SK-N-MC (cell line): ENCODE measurements around the gene DHRS7C.

Source experiments
- DNase-seq: peaks from one replicate; pipeline ENCODE4 v3.0.0-alpha.2; 2011; ENCODE audit warnings: low read depth, low spot score
- H3K27ac ChIP-seq: fragments of 200-600 bp; sonication (generic); 2 replicates; pipeline ENCODE4 v1.5.1; 2016; ENCODE audit warnings: mixed run types
- H3K36me3 ChIP-seq: fragments of 200-600 bp; sonication (generic); 2 replicates; pipeline ENCODE4 v1.6.1; 2017; ENCODE audit warnings: antibody characterized with exemption, low read length, mixed read lengths; ENCODE audit not compliant: insufficient read depth
- H3K4me3 ChIP-seq: fragments of 200-600 bp; sonication (generic); 2 replicates; pipeline ENCODE4 v1.5.1; 2016
- H3K9ac ChIP-seq: fragments of 200-600 bp; sonication (generic); 2 replicates; pipeline ENCODE4 v1.8.0; 2017; ENCODE audit warnings: mixed run types, mixed read lengths; ENCODE audit not compliant: insufficient read length
- H3K9me3 ChIP-seq: fragments of 200-600 bp; sonication (generic); 2 replicates; pipeline ENCODE4 v1.6.1; 2017; ENCODE audit warnings: low read depth, mild to moderate bottlenecking, antibody characterized with exemption, low read length, moderate library complexity, mixed read lengths
- EZH2 ChIP-seq: fragments of 200-600 bp; sonication (generic); IDR thresholded peaks from one replicate; pipeline ENCODE4 v1.6.1; 2017; ENCODE audit warnings: antibody characterized with exemption
- FOXP2 ChIP-seq: optimal IDR thresholded peaks from 2 replicates; pipeline ENCODE3; 2011; ENCODE audit warnings: mild to moderate bottlenecking, moderate library complexity; ENCODE audit not compliant: insufficient read depth; ENCODE audit errors: extremely low read length, control extremely low read depth
- POLR2AphosphoS5 ChIP-seq: IDR thresholded peaks from 2 replicates; pipeline ENCODE4 v1.6.1; 2012; ENCODE audit warnings: mild to moderate bottlenecking, low read depth, low read length, borderline replicate concordance

The DHRS7C gene, protein sequence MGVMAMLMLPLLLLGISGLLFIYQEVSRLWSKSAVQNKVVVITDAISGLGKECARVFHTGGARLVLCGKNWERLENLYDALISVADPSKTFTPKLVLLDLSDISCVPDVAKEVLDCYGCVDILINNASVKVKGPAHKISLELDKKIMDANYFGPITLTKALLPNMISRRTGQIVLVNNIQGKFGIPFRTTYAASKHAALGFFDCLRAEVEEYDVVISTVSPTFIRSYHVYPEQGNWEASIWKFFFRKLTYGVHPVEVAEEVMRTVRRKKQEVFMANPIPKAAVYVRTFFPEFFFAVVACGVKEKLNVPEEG

DNA sequence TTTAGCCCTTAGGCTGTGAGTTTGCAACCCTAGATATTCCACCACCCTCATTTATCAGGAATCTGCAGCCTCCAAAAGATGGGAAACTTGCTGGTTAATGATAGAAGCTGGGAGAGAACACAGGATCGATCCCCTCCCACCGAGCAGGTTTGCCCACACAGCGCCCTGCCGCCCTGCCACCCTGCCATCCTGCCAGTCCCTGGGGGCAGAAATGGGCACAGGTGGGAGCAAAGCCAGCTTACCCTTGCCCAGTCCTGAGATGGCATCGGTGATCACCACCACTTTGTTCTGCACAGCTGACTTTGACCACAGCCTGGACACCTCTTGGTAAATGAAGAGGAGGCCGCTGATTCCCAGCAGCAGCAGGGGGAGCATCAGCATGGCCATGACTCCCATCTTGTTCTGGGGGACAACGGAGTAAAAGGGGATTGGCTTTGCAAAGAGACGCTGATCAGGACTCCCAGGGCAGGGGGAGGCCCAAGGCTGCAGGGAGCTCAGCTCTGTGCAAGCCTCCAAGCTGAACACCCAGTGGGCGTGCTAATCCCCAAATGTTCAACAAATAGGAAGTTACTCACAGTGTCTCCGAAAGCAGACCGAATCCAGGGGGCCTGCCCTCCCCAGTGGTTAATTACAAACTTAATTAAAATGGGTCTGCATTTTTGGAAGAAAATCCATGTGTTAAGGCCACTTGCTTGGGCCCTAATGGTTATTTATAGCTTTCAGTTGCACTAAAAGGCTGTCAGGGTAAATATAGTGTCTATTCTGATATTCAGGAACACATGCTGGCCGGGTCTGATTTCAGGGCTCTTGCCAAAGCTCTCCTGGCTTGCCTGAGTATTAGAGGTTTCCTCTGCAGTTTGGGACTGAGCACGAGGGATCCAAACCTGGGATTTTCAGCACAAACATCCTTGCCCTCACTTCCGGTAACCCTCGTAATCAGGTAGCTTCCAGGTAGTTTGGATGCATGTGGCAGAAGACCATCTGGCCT is at the start of gene DHRS7C:
TSS of gene DHRS7C (minus strand) at position 704 of the 988 bp plus-strand sequence. CDS start at position 396, 308 bp downstream.
- DNase-seq: no peak
- Histone ChIP-seq H3K9me3 (no peaks in the 10 kb centered on the region), H3K4me3 (no peak within 1 kb of the TSS), H3K36me3 (no peaks in the 10 kb centered on the region), H3K27ac (no peak within 1 kb of the TSS), H3K9ac (no peak within 1 kb of the TSS)
- TF ChIP-seq FOXP2: no peak
- TF ChIP-seq POLR2AphosphoS5: no peak

- TF ChIP-seq FOXP2 (no peak), POLR2AphosphoS5 (no peak), EZH2 (no peak)
- no peak for DNase-seq
- H3K27ac ChIP-seq: no peak overlapping the region
- no peaks in the 10 kb centered on the region for H3K9me3 ChIP-seq
- no peak overlapping the region for H3K9ac ChIP-seq
- no peak overlapping the region for H3K4me3 ChIP-seq
- no peaks in the 10 kb centered on the region for H3K36me3 ChIP-seq
Observed at GRCh38 chr17:9839433-9839832, 48.0 kb upstream of the DHRS7C start.

GRCh38 chr17:9837551-9838471 is 46.4 kb upstream of the DHRS7C start:
- Histone ChIP-seq H3K36me3 (no peaks in the 10 kb centered on the region), H3K4me3 (no peak overlapping the region), H3K9ac (no peak overlapping the region), H3K27ac (no peak overlapping the region), H3K9me3 (no peaks in the 10 kb centered on the region)
- no peak for TF ChIP-seq EZH2
- TF ChIP-seq FOXP2: no peak
- no peak for TF ChIP-seq POLR2AphosphoS5
- no peak for DNase-seq

GRCh38 chr17:9833922-9834321 is 42.5 kb upstream of the DHRS7C start:
- Histone ChIP-seq H3K36me3 (no peaks in the 10 kb centered on the region), H3K9me3 (no peaks in the 10 kb centered on the region), H3K4me3 (no peak overlapping the region), H3K9ac (no peak overlapping the region), H3K27ac (no peak overlapping the region)
- DNase-seq: no peak
- TF ChIP-seq FOXP2: no peak
- TF ChIP-seq EZH2: no peak

GRCh38 chr17:9830711-9831110 is 39.3 kb upstream of the DHRS7C start:
- H3K9ac ChIP-seq: no peak overlapping the region
- H3K9me3 ChIP-seq: no peaks in the 10 kb centered on the region
- DNase-seq: no peak
- H3K4me3 ChIP-seq: no peak overlapping the region
- no peaks in the 10 kb centered on the region for H3K36me3 ChIP-seq
- no peak overlapping the region for H3K27ac ChIP-seq
- TF ChIP-seq FOXP2: no peak
- no peak for TF ChIP-seq EZH2
- TF ChIP-seq POLR2AphosphoS5: no peak

DNA sequence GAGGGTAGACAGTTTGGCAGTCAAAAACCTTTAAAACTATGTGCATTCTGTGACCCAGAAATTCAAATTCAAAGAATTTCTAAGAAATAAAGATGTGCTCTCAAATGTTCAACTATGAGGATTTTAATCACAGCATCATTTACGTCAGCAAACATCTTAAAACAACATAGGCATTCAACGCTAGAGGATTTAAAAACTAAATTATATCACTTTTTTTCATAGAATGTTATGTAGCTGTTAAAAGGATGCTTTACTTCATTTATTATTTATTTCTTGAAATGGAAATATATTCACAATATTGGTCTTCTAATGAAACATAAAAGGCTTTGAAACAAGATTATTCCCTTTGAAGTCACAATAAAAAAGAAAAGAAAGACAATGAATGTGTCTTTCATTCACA is 38.0 kb upstream of the DHRS7C start:
- Histone ChIP-seq H3K9me3 (no peaks in the 10 kb centered on the region), H3K27ac (no peak overlapping the region), H3K36me3 (no peaks in the 10 kb centered on the region), H3K4me3 (no peak overlapping the region), H3K9ac (no peak overlapping the region)
- TF ChIP-seq EZH2 (no peak), FOXP2 (no peak), POLR2AphosphoS5 (no peak)
- no peak for DNase-seq

DNA sequence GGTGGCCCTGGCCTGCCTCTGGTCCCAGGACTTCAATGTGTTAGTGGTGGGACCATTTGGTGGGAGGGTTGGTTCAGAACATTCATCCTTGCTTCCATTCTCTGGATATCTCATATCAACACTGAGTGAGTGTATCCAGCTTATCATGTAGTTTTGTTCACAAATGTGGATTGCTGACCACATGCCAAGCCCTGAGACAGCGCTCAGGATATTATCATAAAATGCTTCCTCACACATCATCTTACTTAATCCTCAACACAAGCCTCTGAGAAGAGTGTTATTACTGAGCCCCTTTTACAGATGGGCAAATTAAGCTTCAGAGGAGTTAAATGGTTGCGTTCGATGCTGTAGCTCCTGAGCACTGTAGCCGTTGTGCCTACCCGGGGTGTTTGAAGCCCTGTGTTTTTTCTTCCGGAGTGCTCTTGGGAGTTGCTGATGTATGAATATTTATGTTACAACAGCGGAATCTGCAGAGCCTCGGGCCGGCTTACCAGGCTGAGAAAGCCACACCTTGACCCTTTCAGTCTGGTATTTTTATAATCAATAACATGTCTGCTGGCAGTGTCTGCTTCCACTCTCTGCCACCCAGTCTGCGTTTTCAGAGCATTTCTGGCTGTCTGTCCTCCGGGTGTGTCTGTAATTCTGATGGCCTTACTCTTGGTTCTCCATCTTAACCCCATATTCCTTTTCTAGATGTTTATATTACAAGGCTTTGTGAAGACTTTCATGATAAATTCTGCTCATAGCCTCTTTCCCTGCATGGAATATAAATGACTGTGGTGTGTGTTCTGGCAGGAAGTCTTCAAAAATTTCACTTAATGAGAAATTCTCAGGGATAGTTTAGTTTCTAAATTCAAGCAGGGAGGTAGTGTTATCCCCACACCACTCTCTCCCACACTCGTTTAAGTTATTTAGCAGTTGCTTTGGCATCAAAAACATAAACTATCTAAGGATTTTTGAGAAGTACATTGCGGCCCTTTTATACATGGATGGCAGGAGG is 37.2 kb upstream of the DHRS7C start:
- TF ChIP-seq FOXP2 (no peak), POLR2AphosphoS5 (no peak), EZH2 (no peak)
- H3K27ac ChIP-seq: no peak overlapping the region

More for the DNA sequence above, 37.2 kb upstream of the DHRS7C start:
- Histone ChIP-seq H3K9me3 (no peaks in the 10 kb centered on the region), H3K4me3 (no peak overlapping the region), H3K36me3 (no peaks in the 10 kb centered on the region), H3K9ac (no peak overlapping the region)
- no peak for DNase-seq
